HepG2 (cell line): ENCODE data around the gene FAM221B. TPM values are rescaled to one million over a fixed set of nuclear protein-coding genes. Genes with fewer than 3 reads are reported as not detected.
A peak's percentile ranks its signal among the peaks of the same experiment; 100 is the strongest.

Experiments used
- ATF7-NPFF ChIP-seq: sonication (generic); formaldehyde crosslinking; IDR thresholded peaks from 2 replicates; pipeline ENCODE4 v1.8.1; 2023; ENCODE audit warnings: mild to moderate bottlenecking, low read depth, missing genetic modification reagents, moderate library complexity
- FOXM1 ChIP-seq: sonication (generic); formaldehyde crosslinking; IDR thresholded peaks from 2 replicates; pipeline ENCODE4 v1.5.0; 2020; ENCODE audit warnings: missing genetic modification reagents
- HNF4G ChIP-seq, 2 experiments: sonication (generic) in 1 of 2; formaldehyde crosslinking in 1 of 2; IDR thresholded peaks; 2 replicates each; pipeline versions ENCODE4 v1.4.0 to v1.6.1; 2011 to 2020; ENCODE audit warnings: borderline replicate concordance in 2 of 2, low read depth in 2 of 2, mild to moderate bottlenecking in 2 of 2, low read length in 1 of 2, missing genetic modification reagents in 1 of 2, moderate library complexity in 1 of 2
- HOMEZ ChIP-seq: IDR thresholded peaks from 2 replicates; pipeline ENCODE4 v1.6.1; 2016; ENCODE audit warnings: low read depth
- PAX8 ChIP-seq: sonication (generic); formaldehyde crosslinking; IDR thresholded peaks from 2 replicates; pipeline ENCODE4 v1.8.0; 2022; ENCODE audit warnings: mild to moderate bottlenecking, missing genetic modification reagents, borderline replicate concordance
- SOX5 ChIP-seq: IDR thresholded peaks from 2 replicates; pipeline ENCODE4 v1.6.1; 2016; ENCODE audit warnings: borderline replicate concordance
- ZBTB14 ChIP-seq: sonication (generic); formaldehyde crosslinking; IDR thresholded peaks from 2 replicates; pipeline ENCODE4 v1.4.0; 2020; ENCODE audit warnings: missing genetic modification reagents
- ZIK1 ChIP-seq: sonication (generic); formaldehyde crosslinking; IDR thresholded peaks from 2 replicates; pipeline ENCODE4 v1.5.0; 2020; ENCODE audit warnings: mild to moderate bottlenecking, low read depth, missing genetic modification reagents, borderline replicate concordance
- ZNF143 ChIP-seq: sonication (generic); formaldehyde crosslinking; IDR thresholded peaks from 2 replicates; pipeline ENCODE4 v1.4.0; 2020; ENCODE audit warnings: missing genetic modification reagents
- ZNF574 ChIP-seq: sonication (generic); formaldehyde crosslinking; IDR thresholded peaks from 2 replicates; pipeline ENCODE4 v1.4.0; 2020; ENCODE audit warnings: missing genetic modification reagents
- ZSCAN9 ChIP-seq: IDR thresholded peaks from 2 replicates; pipeline ENCODE4 v1.6.1; 2016; ENCODE audit warnings: borderline replicate concordance
- polyA plus RNA-seq, 8 experiments: library from polyadenylated mRNA; depleted of rRNA in 3 of 8; stranded (reverse) in 7 of 8; unstranded in 1 of 8; fragments of >200 nt; fragmentation: Illumina TruSeq in 4 of 8; extraction: Trizol in 4 of 8; gene quantifications; 2 replicates each; pipeline versions ENCODE4 v1.2.1 to v1.2.3, GENCODE V29; 2011 to 2016; ENCODE audit warnings: low read depth in 4 of 8, missing spikeins in 1 of 8, mixed read lengths in 1 of 8; ENCODE audit not compliant: insufficient read depth in 1 of 8
- total RNA-seq, 5 experiments: library from RNA; depleted of rRNA; stranded (reverse); fragments of >200 nt; fragmentation: Illumina TruSeq; extraction: Trizol; gene quantifications; 2 replicates each; pipeline ENCODE4 v1.2.3, GENCODE V29; 2016; ENCODE audit warnings: low read depth in 1 of 5
- TF ChIP-seq, protein P1 (sequence below): sonication (generic); formaldehyde crosslinking; IDR thresholded peaks from 2 replicates; pipeline ENCODE4 v1.4.0; 2020; ENCODE audit warnings: missing genetic modification reagents
- TF ChIP-seq, protein P2 (sequence below): sonication (generic); formaldehyde crosslinking; IDR thresholded peaks from 2 replicates; pipeline ENCODE4 v1.5.0; 2020; ENCODE audit warnings: missing genetic modification reagents

Gene FAM221B
- total and polyA plus RNA-seq, 2 of the 13 experiments (the other 11 are each of a cell fraction or from before 2014, with no cell fraction given) = not detected

- TF ChIP-seq ZSCAN9 = peak; percentile 36; the same call in 1 of the 2 replicates
- TF ChIP-seq, protein P1, sequence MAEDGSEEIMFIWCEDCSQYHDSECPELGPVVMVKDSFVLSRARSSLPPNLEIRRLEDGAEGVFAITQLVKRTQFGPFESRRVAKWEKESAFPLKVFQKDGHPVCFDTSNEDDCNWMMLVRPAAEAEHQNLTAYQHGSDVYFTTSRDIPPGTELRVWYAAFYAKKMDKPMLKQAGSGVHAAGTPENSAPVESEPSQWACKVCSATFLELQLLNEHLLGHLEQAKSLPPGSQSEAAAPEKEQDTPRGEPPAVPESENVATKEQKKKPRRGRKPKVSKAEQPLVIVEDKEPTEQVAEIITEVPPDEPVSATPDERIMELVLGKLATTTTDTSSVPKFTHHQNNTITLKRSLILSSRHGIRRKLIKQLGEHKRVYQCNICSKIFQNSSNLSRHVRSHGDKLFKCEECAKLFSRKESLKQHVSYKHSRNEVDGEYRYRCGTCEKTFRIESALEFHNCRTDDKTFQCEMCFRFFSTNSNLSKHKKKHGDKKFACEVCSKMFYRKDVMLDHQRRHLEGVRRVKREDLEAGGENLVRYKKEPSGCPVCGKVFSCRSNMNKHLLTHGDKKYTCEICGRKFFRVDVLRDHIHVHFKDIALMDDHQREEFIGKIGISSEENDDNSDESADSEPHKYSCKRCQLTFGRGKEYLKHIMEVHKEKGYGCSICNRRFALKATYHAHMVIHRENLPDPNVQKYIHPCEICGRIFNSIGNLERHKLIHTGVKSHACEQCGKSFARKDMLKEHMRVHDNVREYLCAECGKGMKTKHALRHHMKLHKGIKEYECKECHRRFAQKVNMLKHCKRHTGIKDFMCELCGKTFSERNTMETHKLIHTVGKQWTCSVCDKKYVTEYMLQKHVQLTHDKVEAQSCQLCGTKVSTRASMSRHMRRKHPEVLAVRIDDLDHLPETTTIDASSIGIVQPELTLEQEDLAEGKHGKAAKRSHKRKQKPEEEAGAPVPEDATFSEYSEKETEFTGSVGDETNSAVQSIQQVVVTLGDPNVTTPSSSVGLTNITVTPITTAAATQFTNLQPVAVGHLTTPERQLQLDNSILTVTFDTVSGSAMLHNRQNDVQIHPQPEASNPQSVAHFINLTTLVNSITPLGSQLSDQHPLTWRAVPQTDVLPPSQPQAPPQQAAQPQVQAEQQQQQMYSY (CRISPR knock-in tag) = 0 out of 2 replicates have a peak, but pooled peaks have one; percentile 12
- peak; percentile 66; the same call in 1 of the 2 replicates for TF ChIP-seq ZNF574 (CRISPR knock-in tag)
- TF ChIP-seq HNF4G (IDR thresholded peaks at IDR 0.05; ENCODE audit: borderline replicate concordance, low read depth, low read length) = peak; percentile 65; the same call in 1 of the 2 replicates
- TF ChIP-seq HNF4G (CRISPR knock-in tag; IDR thresholded peaks at IDR 0.05; ENCODE audit: borderline replicate concordance, low read depth) = peak; percentile 33; the same call in 1 of the 2 replicates
- peak; percentile 85 for TF ChIP-seq ZNF143
- TF ChIP-seq ZIK1 (CRISPR knock-in tag) = no peak
- peak; percentile 69 for TF ChIP-seq HOMEZ (CRISPR knock-in tag)
- TF ChIP-seq SOX5 = peak; percentile 36
- TF ChIP-seq PAX8 (CRISPR knock-in tag) = peak; percentile 38; the same call in 1 of the 2 replicates
- peak; percentile 89; the same call in 1 of the 2 replicates for TF ChIP-seq ATF7-NPFF (CRISPR knock-in tag)
- TF ChIP-seq, protein P2, sequence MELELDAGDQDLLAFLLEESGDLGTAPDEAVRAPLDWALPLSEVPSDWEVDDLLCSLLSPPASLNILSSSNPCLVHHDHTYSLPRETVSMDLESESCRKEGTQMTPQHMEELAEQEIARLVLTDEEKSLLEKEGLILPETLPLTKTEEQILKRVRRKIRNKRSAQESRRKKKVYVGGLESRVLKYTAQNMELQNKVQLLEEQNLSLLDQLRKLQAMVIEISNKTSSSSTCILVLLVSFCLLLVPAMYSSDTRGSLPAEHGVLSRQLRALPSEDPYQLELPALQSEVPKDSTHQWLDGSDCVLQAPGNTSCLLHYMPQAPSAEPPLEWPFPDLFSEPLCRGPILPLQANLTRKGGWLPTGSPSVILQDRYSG (CRISPR knock-in tag) = no peak; the same call in 1 of the 2 replicates
- no peak for TF ChIP-seq FOXM1
- no peak for TF ChIP-seq ZBTB14 (CRISPR knock-in tag)
Observed at GRCh38 chr9:35814106-35814840, 14.3 kb downstream of the FAM221B start (continued).
